ENCODE measurements around the gene OR2F1.

The OR2F1 gene, protein sequence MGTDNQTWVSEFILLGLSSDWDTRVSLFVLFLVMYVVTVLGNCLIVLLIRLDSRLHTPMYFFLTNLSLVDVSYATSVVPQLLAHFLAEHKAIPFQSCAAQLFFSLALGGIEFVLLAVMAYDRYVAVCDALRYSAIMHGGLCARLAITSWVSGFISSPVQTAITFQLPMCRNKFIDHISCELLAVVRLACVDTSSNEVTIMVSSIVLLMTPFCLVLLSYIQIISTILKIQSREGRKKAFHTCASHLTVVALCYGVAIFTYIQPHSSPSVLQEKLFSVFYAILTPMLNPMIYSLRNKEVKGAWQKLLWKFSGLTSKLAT

DNA sequence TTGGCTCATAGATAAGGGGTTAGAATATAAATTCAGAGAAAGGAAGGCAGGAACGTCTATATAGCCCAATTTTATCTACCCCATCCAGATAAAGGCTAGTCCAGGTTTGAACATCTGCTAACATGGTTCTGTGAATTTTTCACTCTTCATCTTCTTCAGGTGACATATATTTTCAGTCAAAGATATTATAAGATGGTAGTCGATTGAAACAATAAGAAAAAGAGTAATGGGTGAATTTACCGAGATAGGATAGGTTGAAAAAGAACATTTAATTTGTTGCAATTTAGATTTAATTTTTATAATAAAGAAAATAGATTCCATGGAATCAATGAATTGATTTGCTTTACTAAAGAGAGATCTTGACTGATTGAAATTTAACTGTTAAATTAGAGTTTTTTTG, at the start of gene OR2F1:
OR2F1 (plus strand) TSS at position 301 of the 400 bp plus-strand sequence. CDS start 5,127 bp downstream, outside the sequence.
- DNase-seq, result no peak

DNA sequence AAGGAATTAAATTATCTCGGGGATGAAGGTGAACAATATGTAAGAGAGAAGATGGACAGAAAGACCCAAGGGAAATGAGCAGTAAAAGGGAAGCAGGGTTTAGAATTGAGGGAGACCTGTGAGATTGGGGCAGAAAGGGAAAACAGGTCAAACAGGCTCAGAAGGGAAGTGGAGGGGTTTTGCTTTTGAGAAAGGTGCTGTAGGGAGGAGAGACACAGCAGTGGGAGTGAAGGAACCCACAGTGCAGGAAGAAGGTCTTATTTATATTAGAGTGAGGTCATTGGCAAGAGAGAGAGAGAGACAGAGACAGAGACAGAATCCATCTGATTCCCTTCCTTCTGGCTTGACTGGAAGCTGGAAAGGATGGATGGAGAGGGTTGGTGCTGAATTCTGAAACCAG, 49.1 kb upstream of the OR2F1 start:
- DNase-seq, result no peak

DNA sequence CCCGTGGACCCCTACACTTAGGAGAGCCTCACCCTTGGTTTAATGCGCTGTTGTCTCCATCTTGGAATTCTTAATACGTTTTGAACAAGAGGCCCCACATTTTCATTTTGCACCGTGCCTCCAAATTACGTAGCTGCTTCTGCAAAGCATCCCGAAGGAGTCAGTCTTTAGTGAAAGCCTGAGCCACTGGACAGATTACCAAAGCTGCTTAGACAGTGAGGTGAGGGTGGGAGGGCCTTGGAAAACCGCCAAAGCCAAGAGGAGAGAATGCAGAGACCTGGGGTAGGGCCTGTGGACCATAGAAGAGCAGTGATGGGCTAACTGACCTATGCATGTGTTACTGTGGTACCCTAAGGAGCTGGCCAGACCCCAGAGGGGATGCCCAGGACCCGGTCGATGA, 48.5 kb upstream of the OR2F1 start:
- no peak for DNase-seq

DNA sequence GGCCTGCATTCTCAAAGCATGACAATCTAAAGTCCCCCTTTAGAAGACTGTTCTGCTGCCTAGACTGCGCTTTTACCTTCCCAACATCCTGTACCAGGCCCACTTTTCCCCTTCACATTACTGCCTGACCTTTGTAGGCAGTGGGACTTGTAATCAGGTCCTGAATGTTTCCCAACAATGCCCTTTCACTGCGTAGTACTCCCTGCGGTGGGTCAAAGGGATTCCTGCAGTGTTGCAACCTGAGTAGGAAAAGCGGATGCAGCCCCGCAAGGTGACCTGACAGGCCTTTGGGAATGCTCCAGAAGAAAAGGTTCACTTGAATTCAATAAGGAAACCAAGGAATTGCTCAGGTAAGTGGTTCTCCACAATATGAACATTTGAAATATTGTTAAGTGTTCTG, 47.7 kb upstream of the OR2F1 start:
- DNase-seq, result peak; percentile 84

DNA sequence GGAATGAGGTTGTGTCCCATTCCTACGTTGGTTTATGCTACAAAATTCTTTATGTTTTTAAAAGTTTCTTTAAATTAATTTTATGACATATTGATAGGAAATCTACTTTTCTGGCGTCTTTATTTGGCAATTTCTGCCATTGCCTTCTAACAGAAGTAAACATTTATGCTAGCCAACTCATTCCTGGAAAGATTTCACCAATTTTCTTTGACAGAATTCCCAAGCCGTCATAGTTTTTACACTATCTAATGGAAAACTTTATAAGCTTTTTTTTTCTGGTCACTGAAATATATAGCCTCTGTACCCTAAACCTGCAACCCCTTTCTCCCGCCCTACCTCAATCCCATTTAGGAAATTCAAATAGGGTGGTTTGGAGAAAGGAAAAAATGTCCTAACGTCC, 46.5 kb upstream of the OR2F1 start:
- DNase-seq, result no peak

DNA sequence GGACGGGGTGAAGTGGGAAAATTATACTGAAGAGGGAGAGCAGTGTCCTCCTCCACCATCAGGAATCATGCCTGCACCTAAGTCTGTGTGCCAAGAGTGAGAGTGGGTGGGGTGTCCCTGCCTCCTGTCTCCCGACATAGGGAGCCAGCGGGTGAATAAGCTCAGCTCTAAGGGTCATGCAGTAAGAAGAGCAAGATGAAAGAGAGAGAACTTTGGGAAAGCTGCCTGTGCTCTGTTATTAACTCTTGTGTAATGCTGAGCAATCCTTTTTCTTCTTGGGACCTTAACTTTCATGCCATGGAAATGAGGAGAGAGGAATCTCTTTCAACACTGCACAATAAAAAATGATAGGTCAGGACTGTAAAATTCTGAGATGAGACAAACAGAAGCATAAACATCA, 44.8 kb upstream of the OR2F1 start:
- DNase-seq, result no peak

DNA sequence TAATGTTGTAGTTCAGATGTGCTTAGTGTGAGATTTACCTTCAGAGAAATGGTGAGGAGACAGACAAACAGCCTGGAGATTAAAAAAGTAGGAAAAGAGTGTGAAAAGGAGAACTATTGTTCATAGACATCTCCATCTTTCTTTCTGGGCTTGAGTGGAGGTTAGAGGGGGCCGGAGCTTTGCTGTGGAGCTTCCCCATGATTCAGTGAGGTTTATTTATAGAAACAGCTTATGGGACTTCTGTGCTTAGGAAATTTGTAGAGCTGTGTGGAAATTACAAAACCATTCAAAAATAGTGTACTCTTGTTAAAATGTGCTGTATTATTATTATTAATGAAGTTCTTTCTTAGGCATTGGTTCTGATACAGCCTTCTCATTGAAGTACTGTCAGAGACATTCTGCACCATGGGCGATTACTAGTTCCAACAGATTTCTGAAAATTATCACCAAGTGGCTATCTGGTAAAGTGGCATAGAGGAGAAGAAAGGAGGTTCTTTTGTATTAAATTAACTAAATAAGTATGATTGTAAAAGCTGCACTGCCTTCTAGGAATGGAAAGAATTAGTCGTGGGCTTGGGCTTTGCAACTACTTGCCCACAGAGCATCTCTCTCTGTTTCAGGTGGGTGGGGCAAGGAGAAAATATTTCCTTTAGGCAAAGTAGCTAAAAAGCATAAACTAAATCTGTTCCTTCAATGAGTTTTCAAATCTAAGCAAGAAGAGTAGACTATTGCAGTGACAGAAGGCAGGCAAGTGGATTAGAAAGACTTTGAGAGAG, 44.0 kb upstream of the OR2F1 start:
- DNase-seq, result no peak

DNA sequence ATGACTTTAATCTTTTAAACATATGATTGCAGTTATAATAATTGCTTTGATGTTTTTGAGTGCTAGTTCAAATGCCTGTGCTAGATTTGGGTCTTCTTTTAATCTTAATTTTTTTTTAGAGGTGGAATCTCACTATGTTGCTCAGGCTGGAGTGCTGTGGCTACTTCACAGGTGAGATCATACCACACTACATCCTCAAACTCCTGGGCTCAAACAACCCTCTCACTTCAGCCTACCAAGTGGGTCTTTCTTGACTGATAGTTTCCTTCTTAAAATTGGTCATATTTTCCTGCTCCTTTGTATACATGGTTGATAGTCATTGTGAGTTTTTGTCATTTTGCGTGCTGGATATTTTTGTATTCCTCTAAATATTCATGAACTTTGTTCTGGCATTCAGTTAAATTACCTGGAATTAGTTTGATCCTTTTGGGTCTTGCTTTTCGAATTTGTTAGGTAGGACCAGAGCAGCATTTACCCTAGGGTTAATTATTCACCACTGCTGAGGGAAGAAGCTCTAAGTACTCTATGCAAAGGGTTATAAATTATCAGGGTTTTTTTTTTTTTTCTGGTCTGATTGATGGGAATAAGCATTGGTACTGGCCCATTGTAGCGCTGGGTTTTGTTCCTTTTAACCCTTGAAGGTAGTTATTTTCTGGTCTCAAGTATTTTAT, 40.6 kb upstream of the OR2F1 start:
- DNase-seq, result no peak

DNA sequence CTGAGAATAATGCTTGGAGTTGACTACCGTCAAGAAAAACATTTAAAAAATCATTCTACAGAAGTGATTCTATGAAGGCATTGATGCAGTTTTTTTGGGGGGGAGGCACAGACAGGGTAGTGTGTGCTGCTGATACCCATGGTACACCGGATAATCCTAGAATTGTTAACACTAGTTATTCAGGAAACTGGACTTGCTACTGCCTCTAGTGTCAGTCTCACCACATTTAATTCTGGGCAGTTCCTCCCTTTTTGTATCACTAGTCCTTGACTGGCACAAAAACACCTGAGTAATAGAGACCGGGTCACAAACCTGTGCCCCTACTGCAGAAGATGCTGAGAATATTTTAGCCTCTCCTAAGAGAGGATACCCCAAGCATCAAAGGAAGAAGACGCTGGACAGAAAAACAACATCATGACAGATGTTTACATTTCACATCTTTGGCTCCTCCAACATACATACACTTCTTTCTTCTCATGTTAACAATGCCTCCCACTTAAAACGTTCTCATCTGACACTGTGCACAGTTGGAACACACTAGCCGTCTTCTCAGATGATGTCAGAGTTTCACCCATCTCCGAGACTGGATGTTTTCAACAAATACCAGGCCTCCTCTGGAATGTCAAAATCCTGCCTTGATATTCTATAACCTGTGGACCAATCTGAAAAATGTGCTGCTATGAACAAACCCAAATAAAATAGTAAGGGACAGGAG, 39.5 kb upstream of the OR2F1 start:
- DNase-seq, result no peak

DNA sequence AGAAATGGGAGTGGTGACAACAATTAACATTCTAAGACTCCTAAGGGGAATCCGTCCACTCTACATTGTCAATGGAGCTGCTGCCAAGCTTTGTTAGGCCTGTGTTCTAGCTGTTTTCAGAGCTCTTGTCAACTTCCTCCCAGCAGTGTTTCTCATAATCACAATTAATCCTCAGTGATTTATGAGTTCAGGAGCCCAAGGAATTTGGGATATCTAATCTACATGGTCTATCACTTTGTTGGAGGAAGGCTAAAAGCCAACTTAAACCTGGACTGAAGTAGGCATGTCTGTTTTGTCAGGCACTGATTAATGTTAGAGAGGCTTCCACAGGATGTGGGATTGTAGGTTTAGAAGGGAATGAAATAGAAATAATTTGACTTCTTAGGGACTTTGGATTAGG, 29.8 kb upstream of the OR2F1 start:
- DNase-seq, result no peak

DNA sequence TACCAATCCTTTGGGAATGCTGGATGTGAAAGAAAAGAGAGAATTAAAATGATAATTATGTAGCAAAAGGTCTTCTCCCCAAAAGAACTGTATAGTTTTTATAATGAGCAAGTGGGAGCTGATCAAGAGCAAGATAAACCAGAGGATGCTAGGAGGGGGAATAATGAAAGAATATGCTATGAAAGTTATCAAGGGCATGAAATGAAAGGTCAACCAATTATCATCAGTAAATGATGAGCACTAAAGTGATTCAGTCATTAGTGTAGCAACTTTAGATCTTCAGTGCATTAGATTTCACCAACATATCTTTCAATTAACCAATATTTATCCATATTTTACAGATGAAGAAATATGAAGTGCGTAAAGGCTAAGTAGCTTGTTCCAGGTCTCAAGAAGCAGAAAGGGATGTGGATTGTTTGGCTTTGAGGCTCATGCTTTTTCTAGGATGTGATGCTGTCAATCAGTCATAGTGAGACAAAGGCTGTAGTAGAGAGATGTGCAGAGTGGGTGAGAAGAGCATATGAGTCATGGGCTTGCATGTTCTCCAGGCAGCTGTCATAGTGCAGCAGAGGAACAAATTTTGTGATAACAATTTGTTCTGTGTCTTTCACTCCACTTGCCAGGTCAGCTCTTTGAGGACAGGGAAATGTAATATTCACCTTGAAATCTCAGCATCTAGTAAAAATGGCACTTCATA, 25.3 kb upstream of the OR2F1 start:
- no peak for DNase-seq

DNA sequence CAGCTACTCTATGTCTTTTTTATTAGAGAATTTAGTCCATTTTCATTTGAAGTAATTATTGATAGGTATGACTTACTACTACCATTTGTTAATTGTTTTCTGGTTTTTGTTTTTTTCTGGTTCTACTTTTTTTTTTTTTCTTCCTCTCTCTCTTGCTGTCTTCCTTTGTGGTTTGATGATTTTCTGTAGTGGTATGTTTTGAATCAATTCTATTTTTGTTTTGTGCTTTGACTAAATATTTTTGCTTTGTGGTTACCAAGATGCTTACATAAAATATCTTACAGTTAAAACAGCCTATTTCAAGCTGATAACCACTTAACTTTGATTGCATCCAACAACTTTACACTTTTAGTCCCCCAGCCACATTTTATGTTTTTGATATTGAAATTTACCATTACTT, 22.9 kb upstream of the OR2F1 start:
- DNase-seq, result no peak

DNA sequence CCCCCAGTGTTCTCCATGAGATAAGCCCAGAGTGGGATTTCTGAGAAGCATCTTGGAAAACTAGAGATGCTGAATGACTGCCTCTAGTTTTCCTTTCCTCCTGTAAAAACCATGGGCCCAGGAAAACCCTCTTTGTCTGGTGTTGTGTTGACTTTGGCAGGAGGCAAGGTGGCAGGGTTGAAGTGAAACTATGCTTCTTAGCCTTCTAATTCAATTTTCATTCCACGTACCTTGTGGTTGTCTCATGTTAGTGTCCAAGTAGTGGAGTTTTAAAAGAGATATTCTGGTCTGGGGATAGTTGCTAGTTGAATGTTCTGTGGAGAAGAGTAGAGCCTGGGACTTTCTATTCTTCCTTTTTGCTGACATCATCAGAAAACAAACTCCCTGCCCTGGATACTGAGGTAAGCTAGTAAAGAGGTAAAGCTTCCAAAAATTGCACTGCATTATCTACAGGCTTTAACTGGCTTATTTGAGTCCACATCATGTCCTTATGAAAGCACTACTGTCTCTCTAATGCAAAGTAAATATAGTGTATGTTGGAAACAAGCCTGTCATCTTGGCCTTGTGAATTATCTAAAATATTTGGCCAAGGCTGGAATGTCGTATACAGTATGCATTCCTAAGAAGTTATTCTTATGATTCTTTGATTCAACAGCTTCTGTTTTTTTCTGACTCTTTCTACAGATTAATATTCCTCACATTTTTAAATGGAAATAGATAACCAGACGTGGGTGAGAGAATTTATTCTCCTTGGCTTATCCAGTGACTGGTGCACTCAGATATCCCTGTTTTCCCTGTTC, 19.9 kb upstream of the OR2F1 start, which contains the start of gene OR2F2:
OR2F2 (plus strand) TSS at position 708 of the 800 bp plus-strand sequence; CDS start at position 708, 0 bp downstream.
- DNase-seq, result no peak

DNA sequence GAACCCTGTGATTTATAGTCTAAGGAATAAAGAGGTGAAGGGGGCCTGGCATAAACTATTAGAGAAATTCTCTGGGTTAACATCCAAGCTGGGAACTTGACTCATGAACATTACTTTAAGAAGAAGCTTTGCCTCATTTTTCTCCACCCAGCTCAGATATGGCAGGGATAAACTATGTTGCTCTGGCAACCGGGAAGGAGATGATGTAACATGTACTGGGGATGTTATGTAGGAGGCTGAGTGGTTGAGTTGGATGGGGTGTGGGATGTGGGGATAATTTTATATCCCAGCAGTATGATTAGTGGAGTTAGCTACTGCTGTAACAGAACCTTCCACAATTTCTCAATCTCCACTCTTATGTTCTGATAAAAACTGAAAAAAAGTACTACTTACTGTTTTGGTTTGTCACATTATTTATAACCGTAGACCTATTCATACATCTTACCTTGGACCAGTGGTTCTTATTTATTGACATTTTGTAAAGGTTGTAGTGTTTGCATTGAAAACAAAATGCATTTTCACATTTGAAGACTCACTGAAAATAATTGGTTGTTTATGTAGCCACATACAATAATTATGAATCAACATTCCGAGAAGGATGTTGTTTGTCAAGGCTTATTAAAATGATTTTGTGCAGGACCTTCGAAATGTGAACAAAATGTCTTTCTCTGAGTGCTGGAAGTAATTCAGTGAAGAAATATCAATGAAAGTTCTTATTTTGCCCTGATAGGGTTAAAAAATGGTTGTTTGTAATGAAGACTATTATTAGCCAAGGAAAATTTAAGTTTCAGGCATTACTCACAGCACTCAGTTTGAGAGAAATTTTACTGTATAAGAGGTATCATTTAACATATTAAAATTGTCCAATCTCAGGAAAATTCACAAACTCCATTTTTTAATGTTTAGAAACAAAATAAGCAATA, 18.3 kb upstream of the OR2F1 start:
- DNase-seq, result no peak

DNA sequence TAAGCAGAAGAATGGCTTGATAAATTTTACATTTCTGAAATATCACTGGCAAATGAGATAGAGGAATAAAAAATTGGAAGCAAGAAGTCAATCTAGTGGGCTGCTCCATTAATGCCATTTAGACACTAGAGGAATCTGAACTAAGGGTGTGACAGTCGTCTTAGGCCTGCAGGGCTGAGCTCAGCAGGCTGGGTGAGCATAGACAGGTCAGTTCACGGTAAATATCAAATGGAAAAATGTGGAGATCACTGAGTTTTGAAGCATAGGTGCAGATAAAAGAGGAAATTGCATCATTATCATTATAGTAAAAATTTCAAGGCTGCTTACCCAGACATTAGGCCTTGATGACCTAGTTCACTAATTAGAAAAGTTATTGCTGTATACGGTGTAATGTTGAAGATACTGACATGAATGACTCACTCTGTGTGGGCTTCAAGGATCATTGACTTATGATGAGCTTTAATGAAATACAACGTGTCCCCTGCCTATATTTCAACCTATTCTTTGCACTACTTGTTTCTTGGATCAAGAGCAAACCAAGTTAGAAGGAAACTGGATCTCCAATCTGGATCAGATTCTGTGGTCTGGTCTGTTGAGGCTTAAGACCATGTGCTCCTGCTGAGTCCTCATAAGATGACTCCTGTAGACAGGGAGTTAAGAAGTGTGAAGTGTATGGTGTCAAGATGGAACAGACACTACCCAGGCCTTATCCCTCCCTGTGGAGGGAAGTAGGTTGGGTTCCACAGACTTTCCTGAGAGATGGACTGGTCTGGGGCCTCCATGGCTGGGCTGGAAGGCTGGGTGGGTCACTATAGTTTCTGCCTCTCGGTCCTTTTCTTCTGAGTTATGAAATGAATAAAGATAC, 16.0 kb upstream of the OR2F1 start:
- no peak for DNase-seq

DNA sequence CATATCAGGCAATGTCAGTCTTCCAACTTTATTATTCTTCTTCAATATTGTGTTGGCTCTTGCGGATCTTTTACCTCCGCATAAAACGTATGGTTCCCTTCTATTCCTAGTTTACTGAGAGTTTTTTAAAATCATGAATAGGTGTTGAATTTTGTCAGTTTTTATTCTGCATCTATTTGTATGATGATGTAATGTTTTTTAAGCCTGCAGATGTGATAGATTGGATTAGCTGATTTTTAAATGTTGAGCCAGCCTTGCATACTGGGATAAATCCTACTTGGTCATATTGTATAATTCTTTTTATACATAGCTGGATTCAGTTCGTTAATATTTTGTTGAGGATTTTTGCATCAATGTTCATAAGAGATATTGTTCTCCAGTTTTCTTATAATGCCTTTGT, 9.2 kb upstream of the OR2F1 start:
- no peak for DNase-seq

DNA sequence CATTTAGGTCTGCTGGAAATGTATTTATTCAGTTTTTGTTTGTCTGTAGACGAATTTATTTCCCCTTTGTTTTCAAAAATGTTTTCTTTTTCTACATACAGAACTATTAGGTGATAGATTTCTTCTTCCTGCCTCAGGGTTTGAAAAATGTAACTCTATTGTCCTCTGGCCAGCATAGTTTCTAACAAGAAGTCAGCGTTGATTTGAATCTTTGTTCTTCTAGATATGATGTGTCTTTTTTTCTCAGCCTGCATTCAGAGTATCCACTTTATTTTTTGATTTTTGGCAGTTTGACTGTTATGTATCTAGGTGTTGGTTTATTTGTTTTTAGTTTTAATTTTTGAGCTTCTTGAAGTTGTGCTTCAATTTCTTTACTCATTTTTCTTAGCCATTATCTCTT, 7.5 kb upstream of the OR2F1 start:
- DNase-seq, result no peak

DNA sequence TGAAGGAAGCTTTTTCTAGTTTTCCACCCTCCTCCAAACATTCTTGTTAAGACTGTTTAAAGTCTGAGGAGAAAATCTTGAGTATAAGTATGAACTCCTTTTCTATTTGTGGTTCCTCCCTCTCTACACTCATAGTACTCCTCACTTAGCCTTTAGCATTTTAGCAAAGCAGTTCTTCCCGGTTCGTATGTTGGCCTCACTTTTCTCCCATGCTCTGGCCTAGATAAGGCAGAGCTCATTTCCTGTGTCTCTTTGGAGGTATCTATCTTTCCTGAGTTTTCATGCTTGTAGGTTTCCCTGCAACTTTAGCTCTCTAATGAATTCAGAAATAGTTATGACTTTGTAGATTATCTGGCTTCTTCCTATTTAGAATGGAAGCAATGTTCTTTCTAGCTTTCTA, 5.9 kb upstream of the OR2F1 start:
- no peak for DNase-seq

DNA sequence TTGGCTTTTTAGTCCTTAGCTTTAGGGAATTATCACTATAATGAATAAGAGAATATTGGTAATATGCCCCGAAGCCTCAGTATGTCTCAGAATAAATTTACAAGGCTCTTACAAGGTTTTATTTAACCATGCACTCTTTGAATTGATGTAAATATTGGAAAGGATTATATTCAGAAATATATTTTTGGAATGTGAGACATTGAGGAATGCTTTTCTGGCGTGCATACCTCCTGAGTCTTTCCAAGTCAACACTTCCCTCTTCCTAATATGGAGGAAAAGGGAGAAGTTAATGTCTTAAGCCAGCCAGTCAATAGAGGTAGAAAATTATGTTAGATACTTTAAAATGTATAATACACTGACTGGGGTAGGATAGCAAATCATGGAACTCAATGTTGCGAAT, 1.2 kb upstream of the OR2F1 start:
- DNase-seq, result no peak

DNA sequence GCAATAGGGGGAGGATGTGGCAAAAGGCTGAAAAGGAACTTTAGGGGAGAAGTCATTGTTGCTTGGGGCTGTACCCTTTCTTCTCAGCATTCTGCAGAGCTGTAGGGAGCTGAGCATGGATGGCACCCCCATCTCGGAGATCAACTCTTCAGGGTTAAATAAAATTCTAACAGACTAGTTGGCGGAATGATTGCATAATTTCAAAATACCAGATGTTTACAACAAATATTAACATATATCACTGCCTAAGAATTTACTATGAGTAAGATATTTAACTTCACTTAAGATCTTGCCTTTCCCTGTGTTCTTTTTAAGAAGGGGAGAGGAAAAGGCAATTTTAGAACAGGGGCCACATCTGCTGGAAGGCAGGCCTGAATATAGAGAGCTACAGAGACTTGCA, 509 bp upstream of the OR2F1 start:
- DNase-seq, result no peak

All from islet precursor cell (in vitro differentiated cells).